NB4 (cell line): ENCODE data around the gene INVS.

Experiments
- DNase-seq: peaks from one replicate; pipeline ENCODE4 v3.0.0; 2010; ENCODE audit warnings: low read depth
- H3K4me3 ChIP-seq: one replicate; pipeline ENCODE4 v1.5.1; 2011; ENCODE audit warnings: mild to moderate bottlenecking, low read depth, low read length, moderate library complexity
- MYC ChIP-seq: IDR thresholded peaks from 2 replicates; pipeline ENCODE4 v1.6.1; 2011; ENCODE audit warnings: low read depth, low read length
- POLR2A ChIP-seq: IDR thresholded peaks from 2 replicates; pipeline ENCODE4 v1.6.1; 2011; ENCODE audit warnings: mild to moderate bottlenecking; ENCODE audit not compliant: insufficient read length; ENCODE audit errors: extremely low read depth
- TF ChIP-seq, protein P1 (sequence below): IDR thresholded peaks from 2 replicates; pipeline ENCODE4 v1.6.1; 2011; ENCODE audit warnings: low read depth, low read length
- TF ChIP-seq, protein P2 (sequence below): IDR thresholded peaks from one replicate; pipeline ENCODE4 v1.5.1; 2012; ENCODE audit warnings: low read depth, low read length

Gene INVS

DNA sequence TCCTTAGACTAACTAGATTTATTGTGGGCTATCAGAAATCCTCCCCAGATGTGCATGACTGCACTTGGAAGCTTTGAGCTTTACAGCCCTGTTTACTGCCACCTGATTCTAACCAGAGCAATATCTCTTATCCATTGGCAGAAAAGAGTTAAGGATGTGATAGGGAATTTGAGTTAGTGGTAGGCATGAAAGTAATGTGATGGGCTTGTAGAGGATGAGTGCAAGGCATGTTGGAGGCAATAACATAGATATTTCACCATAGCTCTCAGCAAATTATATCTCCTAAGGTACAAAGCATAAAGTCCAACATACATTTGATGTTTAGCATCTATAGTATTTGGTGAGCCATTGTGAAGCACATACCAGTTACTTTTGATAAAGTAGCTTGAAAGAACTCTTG lies 103.8 kb downstream of the INVS start:
- no peak overlapping the region for H3K4me3 ChIP-seq
- DNase-seq, result no peak
- TF ChIP-seq, protein P1, sequence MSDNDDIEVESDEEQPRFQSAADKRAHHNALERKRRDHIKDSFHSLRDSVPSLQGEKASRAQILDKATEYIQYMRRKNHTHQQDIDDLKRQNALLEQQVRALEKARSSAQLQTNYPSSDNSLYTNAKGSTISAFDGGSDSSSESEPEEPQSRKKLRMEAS, result no peak
- TF ChIP-seq MYC (no peak), POLR2A (no peak)
- TF ChIP-seq, protein P2, sequence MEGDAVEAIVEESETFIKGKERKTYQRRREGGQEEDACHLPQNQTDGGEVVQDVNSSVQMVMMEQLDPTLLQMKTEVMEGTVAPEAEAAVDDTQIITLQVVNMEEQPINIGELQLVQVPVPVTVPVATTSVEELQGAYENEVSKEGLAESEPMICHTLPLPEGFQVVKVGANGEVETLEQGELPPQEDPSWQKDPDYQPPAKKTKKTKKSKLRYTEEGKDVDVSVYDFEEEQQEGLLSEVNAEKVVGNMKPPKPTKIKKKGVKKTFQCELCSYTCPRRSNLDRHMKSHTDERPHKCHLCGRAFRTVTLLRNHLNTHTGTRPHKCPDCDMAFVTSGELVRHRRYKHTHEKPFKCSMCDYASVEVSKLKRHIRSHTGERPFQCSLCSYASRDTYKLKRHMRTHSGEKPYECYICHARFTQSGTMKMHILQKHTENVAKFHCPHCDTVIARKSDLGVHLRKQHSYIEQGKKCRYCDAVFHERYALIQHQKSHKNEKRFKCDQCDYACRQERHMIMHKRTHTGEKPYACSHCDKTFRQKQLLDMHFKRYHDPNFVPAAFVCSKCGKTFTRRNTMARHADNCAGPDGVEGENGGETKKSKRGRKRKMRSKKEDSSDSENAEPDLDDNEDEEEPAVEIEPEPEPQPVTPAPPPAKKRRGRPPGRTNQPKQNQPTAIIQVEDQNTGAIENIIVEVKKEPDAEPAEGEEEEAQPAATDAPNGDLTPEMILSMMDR, result no peak

DNA sequence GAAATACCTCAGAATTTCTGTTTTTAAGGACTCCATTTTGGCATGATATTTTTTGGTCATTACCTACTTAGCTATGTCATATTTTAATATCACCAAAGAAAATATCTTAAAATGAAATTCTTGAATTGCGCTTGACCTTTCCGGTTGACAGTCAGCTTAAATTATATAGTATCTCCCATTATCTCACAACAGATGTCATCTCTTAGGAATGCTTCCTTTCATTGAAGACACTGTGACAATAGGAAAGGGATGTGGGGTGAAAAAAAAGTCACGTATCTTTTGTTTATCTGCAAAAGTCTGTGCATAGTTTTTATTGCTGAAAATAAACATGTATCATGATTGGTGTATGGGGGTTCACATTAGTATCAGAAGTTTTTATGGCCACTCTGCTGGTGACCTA lies 105.8 kb downstream of the INVS start:
- DNase-seq, result no peak
- no peak overlapping the region for H3K4me3 ChIP-seq
- TF ChIP-seq POLR2A, result no peak
- TF ChIP-seq, protein P2, result no peak
- TF ChIP-seq MYC, result no peak
- TF ChIP-seq, protein P1, result no peak

DNA sequence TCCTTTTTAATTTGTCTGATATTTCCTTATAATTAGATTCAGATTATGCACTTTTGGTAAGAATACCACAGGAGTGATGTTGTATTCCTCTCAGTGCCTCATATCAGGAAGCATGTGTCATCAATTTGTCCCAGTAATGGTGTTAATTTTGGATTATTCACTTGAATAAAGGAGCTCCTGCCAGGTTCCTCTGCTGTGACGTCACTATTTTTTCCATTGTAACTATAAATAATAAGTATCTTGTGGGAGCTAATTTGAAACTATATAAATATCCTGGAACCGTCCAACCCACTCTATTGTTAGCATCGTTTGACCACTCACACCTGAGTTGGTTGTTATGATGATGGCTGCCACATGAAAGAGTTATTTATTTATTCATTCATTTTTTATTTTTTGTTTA lies 107.9 kb downstream of the INVS start:
- no peak overlapping the region for H3K4me3 ChIP-seq
- DNase-seq, result no peak
- TF ChIP-seq, protein P1, result no peak

DNA sequence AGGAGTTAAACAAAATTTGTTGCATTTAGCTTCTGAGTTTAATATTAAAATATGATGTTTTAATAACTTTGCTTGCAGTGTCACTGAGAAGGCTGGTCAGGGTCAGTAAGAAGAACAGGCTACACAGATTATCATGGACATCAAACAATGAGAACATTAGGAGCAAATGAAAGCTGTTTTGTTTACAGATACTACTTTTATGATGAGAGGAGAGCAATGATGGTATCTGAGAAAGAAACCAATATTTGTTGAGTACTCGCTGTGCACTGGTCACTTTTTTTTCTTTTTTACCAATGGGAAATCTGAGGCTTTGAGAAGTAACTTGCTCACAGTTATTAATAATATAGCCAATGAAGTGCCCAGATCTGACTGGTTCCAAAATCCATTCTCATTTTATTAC lies 109.6 kb downstream of the INVS start:
- no peak overlapping the region for H3K4me3 ChIP-seq
- TF ChIP-seq, protein P2, result no peak
- TF ChIP-seq POLR2A, result no peak
- DNase-seq, result no peak

DNA sequence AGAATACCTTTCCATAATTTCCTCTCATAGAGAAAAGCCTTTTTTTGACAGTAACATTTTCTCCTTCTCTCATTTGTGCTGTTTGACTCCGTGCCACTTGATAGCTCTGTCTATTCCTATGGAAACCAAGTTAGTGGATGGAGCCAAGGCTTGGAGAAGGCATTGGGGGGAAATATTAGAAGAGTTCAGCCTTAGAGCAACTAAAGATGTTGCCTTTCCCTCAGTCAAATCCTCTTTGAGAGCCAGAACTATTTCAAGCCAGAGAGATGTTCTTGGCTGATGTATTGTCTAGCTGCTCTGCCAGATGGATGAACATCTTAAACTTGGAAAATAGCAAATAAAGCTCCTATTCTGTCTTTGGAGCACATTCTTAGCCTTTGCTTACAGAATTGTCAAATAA lies 112.4 kb downstream of the INVS start:
- DNase-seq, result no peak
- TF ChIP-seq, protein P1, result no peak
- TF ChIP-seq MYC, result no peak
- no peak overlapping the region for H3K4me3 ChIP-seq

DNA sequence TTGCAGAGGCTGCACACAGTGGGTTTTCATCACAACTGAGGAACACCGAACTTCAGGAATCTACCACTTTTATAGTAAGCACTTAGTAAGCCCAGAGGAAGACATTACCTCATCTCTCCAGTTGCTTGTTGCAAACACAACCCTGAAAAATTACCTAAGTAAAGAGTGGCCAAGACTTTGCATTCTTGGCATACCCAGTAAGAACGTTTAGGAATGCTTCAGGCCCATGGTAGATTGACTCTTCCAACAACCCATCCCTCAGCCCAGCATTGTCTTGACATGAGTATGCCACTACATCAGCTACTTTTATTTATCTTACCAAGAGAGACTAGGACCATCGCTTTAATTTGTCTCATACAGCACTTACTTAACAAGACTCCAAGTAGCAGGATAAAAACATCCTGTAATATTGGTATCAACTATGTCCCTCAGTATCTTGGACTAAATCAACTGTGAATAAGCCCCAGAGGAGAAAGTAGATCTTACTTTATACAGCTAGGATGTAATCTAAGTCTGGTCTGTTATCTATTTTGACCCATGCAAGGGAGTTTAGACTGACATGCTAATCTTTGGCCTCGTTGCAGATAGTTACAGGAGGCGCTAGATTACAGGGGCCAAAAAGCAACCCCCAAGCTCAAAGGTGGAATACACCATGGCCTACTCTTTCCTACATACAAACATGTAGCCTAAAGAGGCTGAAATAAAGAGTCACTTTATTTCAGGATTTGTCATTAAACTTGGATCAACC lies 114.9 kb downstream of the INVS start:
- H3K4me3 ChIP-seq, result no peak overlapping the region
- DNase-seq, result no peak

More for the DNA sequence above, 114.9 kb downstream of the INVS start:
- TF ChIP-seq, protein P1, result no peak
- TF ChIP-seq, protein P2, result no peak
- TF ChIP-seq MYC (no peak), POLR2A (no peak)
